ENCODE data around the gene ENDOV. TPM values are rescaled to one million over a fixed set of nuclear protein-coding genes. Genes with fewer than 3 reads are reported as not detected.
A peak's percentile ranks its signal among the peaks of the same experiment; 100 is the strongest.

ENDOV gene
- total and polyA plus RNA-seq, 2 of the 13 experiments (the other 11 are each of a cell fraction or from before 2014, with no cell fraction given): 15.1 to 17.1 TPM

GRCh38 chr17:80441133-80441578, 26.2 kb downstream of the ENDOV start (continued):
- peak; percentile 46; the same call in 1 of the 2 replicates for TF ChIP-seq ARID4A (CRISPR knock-in tag; IDR thresholded peaks at IDR 0.05; ENCODE audit: borderline replicate concordance)
- TF ChIP-seq ZNF275 (CRISPR knock-in tag; IDR thresholded peaks at IDR 0.05; ENCODE audit: borderline replicate concordance): peak; percentile 66; the same call in 1 of the 2 replicates
- no peak for TF ChIP-seq RARG (CRISPR knock-in tag; IDR thresholded peaks at IDR 0.05; ENCODE audit: low read depth)
- no peak for TF ChIP-seq MAZ (IDR thresholded peaks at IDR 0.05; ENCODE audit: borderline replicate concordance, low read depth, low read length)
- TF ChIP-seq MAZ (CRISPR knock-in tag; IDR thresholded peaks at IDR 0.05; ENCODE audit: low read depth): peak; percentile 82
- TF ChIP-seq PCBP1 (IDR thresholded peaks at IDR 0.05; ENCODE audit: borderline replicate concordance, low read depth, low read length): 0 out of 2 replicates have a peak, but pooled peaks have one; percentile 22
- 0 out of 2 replicates have a peak, but pooled peaks have one; percentile 47 for TF ChIP-seq ZBTB4 (CRISPR knock-in tag; IDR thresholded peaks at IDR 0.05; ENCODE audit: borderline replicate concordance)
- 0 out of 2 replicates have a peak, but pooled peaks have one; percentile 39 for TF ChIP-seq SPEN (CRISPR knock-in tag; IDR thresholded peaks at IDR 0.05; ENCODE audit: low read depth)
- peak; percentile 79; the same call in 1 of the 2 replicates for TF ChIP-seq ZNF367 (CRISPR knock-in tag; IDR thresholded peaks at IDR 0.05; ENCODE audit: borderline replicate concordance)
- 0 out of 2 replicates have a peak, but pooled peaks have one; percentile 49 for TF ChIP-seq ZFYVE20 (CRISPR knock-in tag; IDR thresholded peaks at IDR 0.05; ENCODE audit: borderline replicate concordance, low read depth)
- peak; percentile 49 for TF ChIP-seq GABPA (IDR thresholded peaks at IDR 0.05; ENCODE audit: low read depth, low read length)
- TF ChIP-seq GABPA (CRISPR knock-in tag; IDR thresholded peaks at IDR 0.05; ENCODE audit: low read depth): peak; percentile 69
- peak; percentile 99 for TF ChIP-seq ZSCAN9 (CRISPR knock-in tag; IDR thresholded peaks at IDR 0.05; ENCODE audit: borderline replicate concordance)
- TF ChIP-seq ATAD3A (CRISPR knock-in tag; IDR thresholded peaks at IDR 0.05): peak; percentile 93; the same call in 1 of the 2 replicates
- peak; percentile 83; the same call in 1 of the 2 replicates for TF ChIP-seq ZNF274 (CRISPR knock-in tag; IDR thresholded peaks at IDR 0.05)
- TF ChIP-seq ZFP41 (CRISPR knock-in tag; IDR thresholded peaks at IDR 0.05; ENCODE audit: borderline replicate concordance): peak; percentile 84; the same call in 1 of the 2 replicates
- TF ChIP-seq NR1H2 (CRISPR knock-in tag; IDR thresholded peaks at IDR 0.05; ENCODE audit: borderline replicate concordance, low read depth): 0 out of 2 replicates have a peak, but pooled peaks have one; percentile 17
- TF ChIP-seq GPBP1L1 (CRISPR knock-in tag; IDR thresholded peaks at IDR 0.05): no peak
- TF ChIP-seq SATB2 (CRISPR knock-in tag; IDR thresholded peaks at IDR 0.05): peak; percentile 94
- no peak for TF ChIP-seq HDAC6 (IDR thresholded peaks at IDR 0.05; ENCODE audit: low read depth, low read length)
